ENCODE data around the gene E2F3. TPM values are rescaled to one million over a fixed set of nuclear protein-coding genes. Genes with fewer than 3 reads are reported as not detected.

The E2F3 gene
- total RNA-seq, 1 experiment from 2014 or later = 35.7 TPM

- Histone ChIP-seq H4K5ac (ENCODE audit: insufficient read length, low read depth, low read length) (no peak overlapping the region), H2BK15ac (ENCODE audit: low read depth, low read length) (no peak overlapping the region), H2AK5ac (ENCODE audit: insufficient read length, low read length) (no peak overlapping the region), H3K4me1 (ENCODE audit: insufficient read depth, low read length) (no peaks in the 10 kb centered on the region), H3K4me2 (ENCODE audit: insufficient read depth, insufficient read length, low read length) (no peak overlapping the region), H3K23ac (ENCODE audit: insufficient read length, low read depth, low read length) (no peak overlapping the region), H3K79me2 (ENCODE audit: insufficient read depth, low read length) (no peaks in the 10 kb centered on the region), H3K18ac (ENCODE audit: insufficient read length, low read depth, low read length) (no peak overlapping the region), H2BK120ac (ENCODE audit: low read depth, low read length, poor library complexity, severe bottlenecking) (no peak overlapping the region), H2AFZ (ENCODE audit: low read length) (no peak overlapping the region), H3K14ac (ENCODE audit: insufficient read depth, low read length) (no peak overlapping the region), H2BK5ac (ENCODE audit: insufficient read length, low read length) (no peak overlapping the region), H3K27me3 (ENCODE audit: insufficient read depth, low read length) (no peaks in the 10 kb centered on the region), H3K9ac (ENCODE audit: extremely low read depth, insufficient read length, low read length) (no peak overlapping the region), H3K23me2 (ENCODE audit: insufficient read length, low read depth, low read length, poor library complexity, severe bottlenecking) (no peaks in the 10 kb centered on the region), H4K20me1 (ENCODE audit: control insufficient read depth, insufficient read depth, insufficient read length) (no peaks in the 10 kb centered on the region), H3K27ac (ENCODE audit: insufficient read length, low read depth, low read length) (no peak overlapping the region), H4K91ac (ENCODE audit: insufficient read length, low read depth, low read length) (no peak overlapping the region), H3K4ac (ENCODE audit: low read depth, low read length) (no peak overlapping the region), H2BK20ac (ENCODE audit: low read depth, low read length, poor library complexity, severe bottlenecking) (no peak overlapping the region), H4K8ac (replicated peaks; ENCODE audit: insufficient read length, low read depth, low read length) (no peak overlapping the region), H3K56ac (ENCODE audit: insufficient read length, low read depth, low read length) (no peak overlapping the region), H3T11ph (ENCODE audit: low read length) (no peak overlapping the region), H3K9me3 (ENCODE audit: control insufficient read depth, low read depth, low read length) (no peaks in the 10 kb centered on the region), H3K79me1 (ENCODE audit: insufficient read depth, low read depth, low read length, poor library complexity, severe bottlenecking) (no peaks in the 10 kb centered on the region), H2BK12ac (ENCODE audit: insufficient read length, low read depth, low read length) (no peak overlapping the region)
- Mint-ChIP-seq H3K36me3 (ENCODE audit: insufficient read depth in 1 of 3, low read depth in 3 of 3) (no peaks in the 10 kb centered on the region), H3K27me3 (ENCODE audit: low read depth) (peaks cover 3% of the 10 kb centered on the region), H3K4me3 (no peak overlapping the region), H3K4me1 (no peaks in the 10 kb centered on the region), H3K27ac (no peak overlapping the region), H3K9me3 (no peaks in the 10 kb centered on the region; a peak in 1 of 5 replicates)
- TF ChIP-seq CTCF (conservative IDR thresholded peaks at IDR 0.05) = no peak
- no CpG with 5 or more reads among the region's 3 CpGs for WGBS (ENCODE audit: extremely low coverage, insufficient read length, low lambda C conversion rate)
- DNase-seq = no peak
Measured at GRCh38 chr6:20375436-20375835, 26.2 kb upstream of the E2F3 start.

All from H9 (cell line).